GM23248 (cell line): Measurements from ENCODE around the gene RPS6KA3.

Experiments
- EZH2 ChIP-seq: fragments of 200-600 bp; sonication (generic); IDR thresholded peaks from 2 replicates; pipeline ENCODE4 v1.6.1; 2018; ENCODE audit warnings: antibody characterized with exemption, mild to moderate bottlenecking; ENCODE audit not compliant: insufficient read depth, poor library complexity, severe bottlenecking
- EZH2phosphoT487 ChIP-seq: fragments of 200-600 bp; sonication (generic); IDR thresholded peaks from 2 replicates; pipeline ENCODE4 v1.6.1; 2018; ENCODE audit warnings: antibody characterized with exemption, moderate library complexity, mild to moderate bottlenecking, low read depth; ENCODE audit not compliant: insufficient read depth

- TF ChIP-seq EZH2 (no peak), EZH2phosphoT487 (no peak)
Observed at GRCh38 chrX:20151689-20152088, 115.0 kb downstream of the RPS6KA3 start.
